ENCODE results near the gene INHBA.

INHBA gene

GRCh38 chr7:41738806-41739205 lies 35.9 kb upstream of the INHBA start:
- TF ChIP-seq CTCF (IDR thresholded peaks at IDR 0.05): no peak

GRCh38 chr7:41738336-41738735 lies 35.4 kb upstream of the INHBA start:
- TF ChIP-seq CTCF (IDR thresholded peaks at IDR 0.05): no peak

- TF ChIP-seq CTCF (IDR thresholded peaks at IDR 0.05): no peak
Observed at GRCh38 chr7:41735206-41735605, 32.3 kb upstream of the INHBA start.

GRCh38 chr7:41732843-41733306 lies 30.0 kb upstream of the INHBA start:
- no peak for TF ChIP-seq CTCF (IDR thresholded peaks at IDR 0.05)

- TF ChIP-seq CTCF (IDR thresholded peaks at IDR 0.05): no peak; the same call in 1 of the 2 replicates
Observed at GRCh38 chr7:41732436-41732785, 29.5 kb upstream of the INHBA start.

- TF ChIP-seq CTCF (IDR thresholded peaks at IDR 0.05): peak; percentile 65
Observed at GRCh38 chr7:41731493-41732435, 28.9 kb upstream of the INHBA start.

GRCh38 chr7:41730668-41731067 lies 27.8 kb upstream of the INHBA start:
- TF ChIP-seq CTCF (IDR thresholded peaks at IDR 0.05): no peak

Data from LNCAP (cell line).